ENCODE measurements around the gene ERGIC2.
"Not testable (repeated sequence)": the region's sequence is repeated elsewhere in the genome, so short reads cannot be mapped to it uniquely, and the experiment has no call there.

- not testable (repeated sequence) for TF ChIP-seq CTCF (IDR thresholded peaks at IDR 0.05); EZH2 (IDR thresholded peaks at IDR 0.05; ENCODE audit: borderline replicate concordance, insufficient read depth, low read depth, low read length, poor library complexity, severe bottlenecking)
These were observed 90.5 kb downstream of the ERGIC2 start for GRCh38 chr12:29290475-29290874.
